ENCODE results near the gene PFKFB3. TPM values are rescaled to one million over a fixed set of nuclear protein-coding genes. Genes with fewer than 3 reads are reported as not detected.
A peak's percentile ranks its signal among the peaks of the same experiment; 100 is the strongest.

Gene PFKFB3
- total RNA-seq, 6 donors from 2014 or later: 48.2 to 236 (median 83.5) TPM

GRCh38 chr10:6215683-6216484 is 13.2 kb downstream of the PFKFB3 start:
- H3K36me3 ChIP-seq: peaks cover 66 to 79% (median 76%) of the 10 kb centered on the region in 4 donors
- 88 to 92% methylated on average over 7 to 24 of the region's 24 CpGs for WGBS, 2 donors
- H3K27ac ChIP-seq: peak overlapping the region in 1 of 4 donors; percentile 9
- no peaks in the 10 kb centered on the region for H3K9me3 ChIP-seq
- H3K4me1 ChIP-seq: peaks cover 9 to 25% (median 12%) of the 10 kb centered on the region in 4 donors
- H3K27me3 ChIP-seq: no peaks in the 10 kb centered on the region
- H3K4me3 ChIP-seq: no peak overlapping the region
- DNase-seq: no peak
- no peak for ATAC-seq (ENCODE audit: low FRiP score in 2 of 2)
- TF ChIP-seq CTCF (IDR thresholded peaks at IDR 0.05) (no peak), POLR2AphosphoS5 (IDR thresholded peaks at IDR 0.05) (no peak), POLR2A (IDR thresholded peaks at IDR 0.05) (no peak), EP300 (IDR thresholded peaks at IDR 0.05) (no peak)

GRCh38 chr10:6216916-6217315 is 14.2 kb downstream of the PFKFB3 start:
- ATAC-seq (ENCODE audit: low FRiP score in 2 of 2) (no peak), DNase-seq (no peak)
- 89 to 91% methylated on average over 19 to 20 of the region's 20 CpGs for WGBS, 2 donors
- Histone ChIP-seq H3K27ac (no peak overlapping the region), H3K4me3 (no peak overlapping the region), H3K9me3 (no peaks in the 10 kb centered on the region), H3K4me1 (peaks cover 2 to 17% (median 9%) of the 10 kb centered on the region in 4 donors), H3K27me3 (no peaks in the 10 kb centered on the region), H3K36me3 (peaks cover 77 to 89% (median 86%) of the 10 kb centered on the region in 4 donors)
- TF ChIP-seq CTCF (IDR thresholded peaks at IDR 0.05): no peak
- TF ChIP-seq POLR2A (IDR thresholded peaks at IDR 0.05): no peak
- TF ChIP-seq EP300 (IDR thresholded peaks at IDR 0.05): no peak
- no peak for TF ChIP-seq POLR2AphosphoS5 (IDR thresholded peaks at IDR 0.05)

GRCh38 chr10:6217611-6218010 is 14.9 kb downstream of the PFKFB3 start:
- no peaks in the 10 kb centered on the region for H3K9me3 ChIP-seq
- no peak overlapping the region for H3K27ac ChIP-seq
- H3K4me1 ChIP-seq: peaks cover 0 to 11% (median 6%) of the 10 kb centered on the region in 4 donors
- TF ChIP-seq POLR2AphosphoS5 (IDR thresholded peaks at IDR 0.05) (no peak), EP300 (IDR thresholded peaks at IDR 0.05) (no peak), CTCF (IDR thresholded peaks at IDR 0.05) (no peak), POLR2A (IDR thresholded peaks at IDR 0.05) (no peak)
- no peak for DNase-seq
- H3K36me3 ChIP-seq: peaks cover 84 to 96% (median 93%) of the 10 kb centered on the region in 4 donors
- no peaks in the 10 kb centered on the region for H3K27me3 ChIP-seq
- no peak for ATAC-seq (ENCODE audit: low FRiP score in 2 of 2)
- H3K4me3 ChIP-seq: no peak overlapping the region
- WGBS, 2 donors: 71% methylated on average over 3 of the region's 3 CpGs

GRCh38 chr10:6218692-6219493 is 16.2 kb downstream of the PFKFB3 start:
- TF ChIP-seq EP300 (IDR thresholded peaks at IDR 0.05): no peak
- TF ChIP-seq CTCF (IDR thresholded peaks at IDR 0.05): no peak
- no peak for TF ChIP-seq POLR2AphosphoS5 (IDR thresholded peaks at IDR 0.05)
- no peak for TF ChIP-seq POLR2A (IDR thresholded peaks at IDR 0.05)
- Histone ChIP-seq H3K27ac (no peak overlapping the region), H3K27me3 (no peaks in the 10 kb centered on the region), H3K4me3 (no peak overlapping the region), H3K4me1 (peaks cover 0 to 11% (median 2%) of the 10 kb centered on the region in 4 donors), H3K36me3 (peaks cover 92 to 100% (median 97%) of the 10 kb centered on the region in 4 donors), H3K9me3 (no peaks in the 10 kb centered on the region)
- 89 to 95% methylated on average over 18 to 24 of the region's 24 CpGs for WGBS, 2 donors
- ATAC-seq (ENCODE audit: low FRiP score in 2 of 2) (no peak), DNase-seq (no peak)
